ENCODE measurements around the gene THBS2. TPM values are rescaled to one million over a fixed set of nuclear protein-coding genes. Genes with fewer than 3 reads are reported as not detected.

Gene THBS2
- total RNA-seq, 3 donors from 2014 or later (not counting 1 experiment from before 2014, with no cell fraction given): not detected

GRCh38 chr6:169256518-169256917 is 2.9 kb upstream of the THBS2 start:
- Mint-ChIP-seq H3K27me3 (ENCODE audit: low read depth in 2 of 2) (peaks cover 46 to 58% of the 10 kb centered on the region in 2 donors), H3K4me3 (no peak overlapping the region), H3K27ac (no peak overlapping the region), H3K9me3 (no peaks in the 10 kb centered on the region), H3K36me3 (peaks cover 8% of the 10 kb centered on the region), H3K4me1 (peaks cover 7 to 10% of the 10 kb centered on the region in 2 donors)
- H3K27ac ChIP-seq (ENCODE audit: low read length): no peak overlapping the region
- peaks cover 11% of the 10 kb centered on the region for H3K27me3 ChIP-seq (ENCODE audit: control insufficient read depth, insufficient read depth, low read length)
- no peaks in the 10 kb centered on the region for H3K36me3 ChIP-seq (ENCODE audit: control insufficient read depth, insufficient read depth, low read length)
- no peak for TF ChIP-seq CTCF (IDR thresholded peaks at IDR 0.05)
- ATAC-seq (no peak), DNase-seq (no peak)
- peaks cover 5% of the 10 kb centered on the region for H3K4me1 ChIP-seq (ENCODE audit: control insufficient read depth, insufficient read depth, low read length)
- no peaks in the 10 kb centered on the region for H3K9me3 ChIP-seq (ENCODE audit: control insufficient read depth, insufficient read depth, low read length)
- H3K4me3 ChIP-seq (ENCODE audit: low read length): no peak overlapping the region
- WGBS (ENCODE audit: insufficient coverage): 91% methylated on average over 8 of the region's 8 CpGs
- intact Hi-C loops (cut with micrococcal nuclease): no loop called here

DNA sequence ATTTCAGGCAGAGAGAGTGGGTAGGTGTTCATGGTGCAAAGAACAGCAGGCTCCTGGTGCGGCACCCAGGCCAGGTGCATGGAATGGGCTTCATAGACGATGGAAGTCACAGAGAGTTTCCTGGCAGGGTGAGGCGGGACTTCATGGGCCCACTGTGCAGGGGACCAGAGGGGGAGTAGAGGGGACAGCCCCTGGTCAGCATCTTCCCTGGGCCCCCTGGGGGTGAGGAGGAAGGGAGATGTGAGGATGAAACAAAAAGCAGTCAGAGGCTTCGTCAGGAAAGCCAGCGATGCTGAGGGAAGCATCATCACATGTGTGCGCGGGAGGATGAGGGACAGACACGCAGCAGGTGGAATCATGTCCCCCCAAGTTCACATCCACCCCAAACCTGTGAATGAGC is 2.4 kb upstream of the THBS2 start:
- ATAC-seq (no peak), DNase-seq (no peak)
- H3K27me3 ChIP-seq (ENCODE audit: control insufficient read depth, insufficient read depth, low read length): peaks cover 11% of the 10 kb centered on the region
- H3K36me3 ChIP-seq (ENCODE audit: control insufficient read depth, insufficient read depth, low read length): no peaks in the 10 kb centered on the region
- peaks cover 7 to 10% of the 10 kb centered on the region in 2 donors for H3K4me1 Mint-ChIP-seq
- H3K27me3 Mint-ChIP-seq (ENCODE audit: low read depth in 2 of 2): peaks cover 46 to 58% of the 10 kb centered on the region in 2 donors
- intact Hi-C loops (cut with micrococcal nuclease): no loop called here
- H3K4me1 ChIP-seq (ENCODE audit: control insufficient read depth, insufficient read depth, low read length): peaks cover 5% of the 10 kb centered on the region
- no peaks in the 10 kb centered on the region for H3K9me3 ChIP-seq (ENCODE audit: control insufficient read depth, insufficient read depth, low read length)
- no peak overlapping the region for H3K27ac Mint-ChIP-seq
- no peak overlapping the region for H3K27ac ChIP-seq (ENCODE audit: low read length)
- H3K4me3 ChIP-seq (ENCODE audit: low read length): no peak overlapping the region
- H3K4me3 Mint-ChIP-seq: no peak overlapping the region
- no peak for TF ChIP-seq CTCF (IDR thresholded peaks at IDR 0.05)
- no peaks in the 10 kb centered on the region for H3K9me3 Mint-ChIP-seq
- H3K36me3 Mint-ChIP-seq: peaks cover 8% of the 10 kb centered on the region
- WGBS (ENCODE audit: insufficient coverage): 93% methylated on average over 8 of the region's 8 CpGs

- intact Hi-C loops (cut with micrococcal nuclease): no loop called here
- no peak for TF ChIP-seq CTCF (IDR thresholded peaks at IDR 0.05)
- Mint-ChIP-seq H3K4me3 (no peak overlapping the region), H3K36me3 (peaks cover 8% of the 10 kb centered on the region), H3K27me3 (ENCODE audit: low read depth in 2 of 2) (peaks cover 49 to 61% of the 10 kb centered on the region in 2 donors), H3K27ac (no peak overlapping the region), H3K9me3 (no peaks in the 10 kb centered on the region), H3K4me1 (peaks cover 7 to 10% of the 10 kb centered on the region in 2 donors)
- Histone ChIP-seq H3K27ac (ENCODE audit: low read length) (no peak overlapping the region), H3K4me3 (ENCODE audit: low read length) (no peak overlapping the region), H3K36me3 (ENCODE audit: control insufficient read depth, insufficient read depth, low read length) (no peaks in the 10 kb centered on the region), H3K27me3 (ENCODE audit: control insufficient read depth, insufficient read depth, low read length) (peaks cover 11% of the 10 kb centered on the region), H3K4me1 (ENCODE audit: control insufficient read depth, insufficient read depth, low read length) (peaks cover 5% of the 10 kb centered on the region), H3K9me3 (ENCODE audit: control insufficient read depth, insufficient read depth, low read length) (no peaks in the 10 kb centered on the region)
- no peak for DNase-seq
- no peak for ATAC-seq
- 83% methylated on average over 10 of the region's 10 CpGs for WGBS (ENCODE audit: insufficient coverage)
These were observed 2.0 kb upstream of the THBS2 start for GRCh38 chr6:169255643-169256042.

Measured in natural killer cell (primary cell).